Medulla oblongata (tissue), 1 donor: ENCODE data around the gene PRRT4.

ENCODE experiments used
- DNase-seq: peaks from one replicate; pipeline ENCODE4 v3.0.0-alpha.2; 2015; ENCODE audit errors: extremely low spot score

The PRRT4 gene

DNA sequence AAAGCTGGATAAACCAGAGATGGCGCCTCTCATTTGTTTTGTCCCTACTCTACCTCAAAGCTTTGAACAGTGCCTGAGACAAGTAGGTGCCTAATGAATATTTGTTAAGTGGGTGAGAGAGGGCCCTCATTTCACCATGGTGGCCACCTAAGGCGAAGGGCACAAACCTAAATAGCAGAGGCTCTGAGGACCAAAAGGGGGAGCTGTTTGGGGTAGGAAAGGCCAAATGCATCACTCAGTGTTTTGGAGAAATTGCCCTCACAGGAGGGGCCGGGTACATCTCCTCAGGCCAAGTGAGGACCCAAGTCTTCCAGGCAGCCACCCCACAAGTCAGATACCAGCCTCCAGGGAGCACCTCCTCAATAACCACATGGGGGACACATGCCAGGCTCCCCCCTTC lies 34.3 kb upstream of the PRRT4 start:
- no peak for DNase-seq

DNA sequence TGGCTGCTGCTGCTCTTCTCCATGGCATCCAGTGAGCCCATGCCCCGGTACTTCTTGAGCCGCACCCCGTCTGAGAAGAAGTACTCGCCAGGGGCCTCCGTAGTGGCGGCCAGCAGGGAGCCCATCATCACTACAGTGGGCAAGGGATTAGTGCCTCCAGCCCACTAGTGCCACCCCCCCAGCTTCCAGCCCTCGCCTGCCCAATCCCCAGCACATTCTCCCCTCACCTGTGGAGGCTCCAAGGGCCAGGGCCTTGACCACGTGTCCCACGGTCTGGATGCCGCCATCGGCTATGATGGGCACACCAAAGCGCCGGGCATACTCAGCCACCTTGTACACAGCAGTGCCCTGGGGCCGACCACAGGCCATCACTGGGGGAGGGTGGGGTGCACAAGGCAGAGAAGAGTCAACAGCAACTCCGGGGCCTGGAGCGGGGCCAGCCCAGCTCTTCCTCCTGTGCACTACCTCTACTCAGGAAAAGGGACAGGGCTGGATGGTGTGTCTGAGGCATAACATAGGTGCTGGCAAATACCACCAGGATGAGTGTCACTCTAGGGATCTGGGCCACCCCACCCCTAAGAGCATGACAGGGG lies 33.5 kb upstream of the PRRT4 start:
- DNase-seq = no peak

DNA sequence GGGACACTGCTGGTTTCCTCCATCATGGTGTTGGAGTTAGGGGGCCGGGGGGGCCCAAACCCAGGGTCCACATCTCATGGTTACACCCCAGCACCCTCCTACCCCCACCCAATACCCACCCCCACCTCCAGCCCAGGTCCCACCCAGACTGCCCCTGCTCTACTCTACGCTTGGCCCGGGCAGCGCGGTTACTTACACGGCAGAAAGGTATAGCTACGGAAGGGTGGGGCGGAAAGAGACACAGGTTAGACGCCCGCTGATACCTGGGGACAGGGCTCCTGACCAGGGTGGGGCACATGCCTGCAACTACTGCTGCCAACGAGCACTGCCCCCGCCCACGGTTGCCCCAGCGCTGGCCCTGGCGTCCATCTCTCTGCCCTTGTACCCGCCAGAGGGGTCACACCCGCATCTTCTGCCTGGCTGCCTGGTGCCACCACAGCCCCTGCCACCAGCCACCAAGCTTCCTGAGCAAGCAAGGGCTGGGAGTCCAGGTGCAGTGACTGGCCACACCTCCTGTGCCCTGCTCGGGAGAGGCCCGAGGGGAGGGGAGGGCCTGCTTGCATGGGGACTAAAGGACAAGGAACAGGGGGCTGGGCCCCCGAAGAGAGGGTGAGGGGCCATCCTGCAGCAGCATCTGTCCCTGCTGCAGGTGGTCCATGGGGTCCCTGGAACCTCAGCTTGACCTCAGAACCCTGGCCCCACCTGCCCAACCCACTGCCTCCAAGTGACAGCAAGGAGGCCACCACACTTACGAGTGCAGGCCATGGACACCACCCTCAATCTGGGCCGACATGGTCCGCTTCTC lies 32.2 kb upstream of the PRRT4 start:
- DNase-seq = no peak

DNA sequence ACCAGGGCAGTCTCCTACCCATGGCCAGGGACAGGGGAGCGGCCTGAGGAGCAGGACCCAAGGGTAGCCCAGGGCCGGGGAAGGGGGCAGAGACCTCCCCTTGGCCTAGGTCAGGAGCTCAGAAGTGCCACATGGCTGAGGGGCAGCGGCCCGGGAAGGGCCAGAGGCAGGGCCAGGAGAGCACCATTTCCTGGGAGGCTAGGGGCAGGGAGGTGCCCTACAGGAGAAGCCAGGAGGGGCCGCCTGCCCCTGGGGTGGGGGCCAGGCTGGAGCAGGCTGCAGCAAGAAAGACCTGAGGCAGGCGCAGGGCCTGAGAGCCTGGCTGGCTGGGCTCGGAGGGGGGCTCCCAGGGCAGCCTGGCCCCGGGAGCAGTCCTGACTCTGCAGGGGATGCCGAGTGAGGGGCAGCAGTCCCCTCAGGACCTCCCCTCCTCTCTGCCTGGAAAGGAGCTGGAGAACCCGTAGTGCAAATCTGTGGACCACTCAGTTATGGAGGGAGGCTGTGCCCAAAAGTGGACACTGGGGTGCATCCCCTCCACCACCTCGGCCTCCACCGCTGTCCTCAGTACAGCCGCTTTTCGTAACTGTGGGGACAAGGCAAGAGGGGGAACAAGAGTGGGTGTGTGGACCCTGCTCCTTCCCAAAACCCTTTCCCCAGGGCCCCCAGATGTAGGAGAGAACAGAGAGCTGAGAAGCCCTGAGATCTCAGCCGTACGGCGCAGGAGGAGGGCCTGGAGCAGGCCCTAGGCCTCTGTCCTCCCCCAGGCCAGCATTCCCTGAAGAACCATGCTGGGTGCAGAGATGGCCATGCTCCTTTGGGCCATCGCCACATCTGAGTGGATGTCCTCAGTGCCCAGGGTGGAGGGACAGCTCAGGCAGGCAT lies 31.2 kb upstream of the PRRT4 start:
- no peak for DNase-seq

DNA sequence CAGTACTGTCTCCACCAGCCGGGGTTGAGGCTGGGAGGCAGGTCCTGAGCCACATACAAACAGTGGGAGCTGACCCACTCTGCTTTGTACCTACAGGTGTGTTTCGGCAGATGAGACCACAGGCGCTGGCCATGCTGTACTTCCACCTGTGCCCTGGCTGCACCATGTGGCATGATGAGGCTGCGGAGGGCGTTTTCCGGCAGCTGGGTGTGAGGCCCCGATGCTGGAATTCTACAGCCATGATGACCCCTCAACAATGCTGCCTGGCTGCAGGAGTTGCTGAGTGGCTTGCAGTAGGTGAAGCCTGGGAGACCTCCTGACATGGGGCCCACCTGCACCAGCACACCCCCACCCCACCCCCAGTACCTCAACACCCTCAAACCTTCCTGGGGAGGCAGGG lies 30.3 kb upstream of the PRRT4 start:
- DNase-seq = no peak

DNA sequence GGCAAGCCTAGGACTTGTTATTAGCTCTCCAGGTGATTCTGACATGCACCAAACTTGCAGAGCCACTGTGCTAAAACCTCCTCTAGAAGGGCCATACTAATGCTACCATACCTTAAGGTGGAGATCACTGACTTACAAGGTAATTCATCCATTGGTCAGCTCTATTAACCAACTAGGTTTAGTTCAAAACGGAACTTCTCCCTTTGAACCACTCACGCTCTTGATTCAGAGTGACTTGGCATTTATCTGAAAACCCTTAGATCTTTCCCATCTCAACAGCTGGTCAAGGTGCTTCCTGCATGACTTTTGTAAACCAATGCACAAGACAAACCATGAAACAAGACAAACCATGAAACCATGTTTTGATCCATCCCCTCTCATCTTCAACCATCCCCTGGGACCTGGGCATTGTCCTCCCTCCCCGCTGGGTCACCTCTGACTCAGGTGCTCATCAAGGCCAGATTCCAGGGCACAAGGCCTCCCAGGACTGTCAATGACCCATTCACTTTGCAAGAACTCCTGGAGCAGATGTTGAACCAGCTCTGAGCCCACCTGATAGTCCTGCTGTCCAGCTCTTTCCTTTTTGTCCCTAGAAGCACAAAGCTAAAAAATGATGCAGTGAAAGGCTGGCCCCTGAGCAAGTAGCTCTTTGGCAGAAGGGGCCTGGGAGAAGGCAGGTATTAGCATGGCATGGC lies 29.5 kb upstream of the PRRT4 start:
- DNase-seq = no peak

DNA sequence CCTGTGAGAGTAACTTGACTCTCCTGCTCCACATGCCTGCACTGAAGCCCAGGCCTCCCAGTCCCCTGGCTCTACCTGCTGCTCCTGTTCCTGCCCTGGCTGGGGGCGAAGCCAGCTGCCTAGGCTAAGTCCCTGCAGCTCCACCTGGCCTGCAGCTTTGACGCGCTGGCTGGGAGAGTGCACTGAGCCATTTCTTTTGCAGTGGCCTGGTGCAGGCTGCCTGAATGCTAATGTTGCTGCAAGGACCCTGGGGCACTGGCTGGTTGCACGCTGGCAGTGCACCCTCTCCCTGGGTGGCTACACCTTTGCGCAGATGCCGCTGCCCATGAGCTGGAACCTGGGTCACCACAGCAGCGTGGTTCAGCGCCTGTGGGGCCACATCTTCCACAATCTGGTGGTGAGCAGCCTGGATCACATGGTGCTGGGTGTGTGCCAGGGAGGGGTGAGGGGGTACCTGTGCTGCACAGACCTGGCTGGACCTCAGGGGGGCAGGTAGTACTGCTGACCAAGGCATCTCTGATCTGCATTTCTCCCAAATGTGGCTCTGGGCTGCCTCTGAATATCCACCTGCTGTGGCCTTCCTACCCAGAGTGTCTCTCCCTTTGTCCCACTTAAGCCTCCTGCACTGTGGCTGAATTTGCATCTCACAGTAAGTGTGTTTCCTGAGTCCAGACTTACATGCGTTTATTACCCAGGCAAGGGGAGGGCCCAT lies 28.3 kb upstream of the PRRT4 start:
- DNase-seq = no peak

DNA sequence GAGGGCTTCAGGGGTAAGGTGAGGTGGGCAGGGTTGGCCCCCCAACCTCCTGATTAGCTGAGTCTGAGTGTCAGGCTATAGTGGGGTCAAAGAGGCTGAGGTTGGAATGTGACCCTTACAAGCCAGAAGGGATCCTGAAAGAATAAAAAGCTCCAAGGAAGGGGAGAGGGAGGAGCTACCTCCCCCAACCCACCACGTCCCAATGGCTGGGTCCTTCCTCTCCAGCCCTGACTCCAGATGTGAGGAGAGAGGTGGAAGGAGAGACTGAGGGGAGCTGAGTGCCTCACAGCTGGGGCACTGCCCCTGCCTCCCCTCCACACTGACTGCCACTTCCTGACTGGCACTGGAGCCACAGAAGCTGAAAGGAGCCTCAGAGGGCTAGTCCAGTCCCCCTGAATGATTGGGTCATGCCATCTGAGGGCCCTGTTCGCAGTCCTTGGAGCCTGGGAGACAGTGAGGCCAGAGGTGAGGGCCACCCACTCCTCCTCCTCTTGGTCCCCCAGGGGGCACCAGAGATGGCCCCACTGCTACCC lies 27.7 kb upstream of the PRRT4 start:
- DNase-seq = no peak

DNA sequence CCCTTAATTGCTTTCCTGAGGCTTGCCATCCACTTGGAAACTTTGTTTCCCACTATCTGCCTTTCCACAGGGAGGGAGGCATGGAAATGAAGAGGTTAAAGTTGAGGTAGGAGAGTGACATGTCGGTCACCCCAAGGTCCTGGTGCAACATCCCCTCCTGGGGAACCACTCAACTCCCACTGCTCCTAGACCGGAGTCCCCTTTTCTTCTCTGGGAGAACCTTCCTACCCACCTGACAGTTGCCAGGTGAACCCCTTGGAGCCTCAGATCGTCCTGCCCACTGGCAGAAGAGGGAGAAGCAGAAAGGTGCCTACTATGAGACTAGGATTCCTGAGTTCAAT lies 26.6 kb upstream of the PRRT4 start:
- no peak for DNase-seq

DNA sequence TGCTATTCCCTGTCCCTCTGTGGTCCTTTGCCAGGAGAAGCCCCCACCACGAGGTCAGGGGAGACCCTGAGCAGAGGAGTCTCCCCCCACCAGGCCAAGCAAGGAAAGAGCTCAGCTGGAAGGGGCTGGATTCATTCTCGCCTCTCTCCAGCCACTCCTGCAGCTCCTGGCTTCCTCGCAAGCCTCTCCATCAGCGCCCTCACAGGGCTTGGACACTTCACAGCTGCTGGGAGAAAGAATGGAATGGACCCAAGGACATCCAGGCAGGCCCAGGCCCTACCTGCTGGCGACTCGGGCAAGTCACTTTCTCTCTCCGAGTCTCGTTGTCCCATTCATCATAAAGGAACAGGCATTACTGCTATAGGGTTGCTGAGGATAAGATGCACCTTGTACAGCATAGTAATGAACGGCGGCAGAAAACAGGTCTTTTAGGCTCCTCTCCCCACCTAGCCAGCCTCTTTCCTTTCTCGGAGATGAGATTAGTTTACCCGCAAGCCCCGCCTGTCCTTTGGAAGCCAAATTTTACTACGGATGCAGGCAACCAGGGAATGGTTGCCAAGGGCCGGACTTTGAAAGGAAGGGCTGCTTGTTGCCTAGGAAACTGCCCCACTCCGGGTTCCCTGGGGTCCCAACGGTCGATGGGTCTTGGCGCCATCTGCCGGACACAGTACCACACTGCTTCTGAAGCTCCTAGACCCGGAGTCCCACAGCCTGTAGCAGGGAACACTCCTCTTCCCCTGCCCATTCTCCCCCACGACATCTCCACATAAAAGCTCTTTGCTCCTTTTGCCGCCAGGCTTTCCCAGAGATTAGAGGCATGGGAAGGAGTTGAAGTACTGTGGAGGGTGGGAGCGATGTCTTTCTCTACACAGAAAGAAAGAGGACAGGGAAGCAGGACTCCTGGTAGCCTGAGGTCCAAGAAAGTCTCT lies 26.0 kb upstream of the PRRT4 start:
- DNase-seq = peak; percentile 89

DNA sequence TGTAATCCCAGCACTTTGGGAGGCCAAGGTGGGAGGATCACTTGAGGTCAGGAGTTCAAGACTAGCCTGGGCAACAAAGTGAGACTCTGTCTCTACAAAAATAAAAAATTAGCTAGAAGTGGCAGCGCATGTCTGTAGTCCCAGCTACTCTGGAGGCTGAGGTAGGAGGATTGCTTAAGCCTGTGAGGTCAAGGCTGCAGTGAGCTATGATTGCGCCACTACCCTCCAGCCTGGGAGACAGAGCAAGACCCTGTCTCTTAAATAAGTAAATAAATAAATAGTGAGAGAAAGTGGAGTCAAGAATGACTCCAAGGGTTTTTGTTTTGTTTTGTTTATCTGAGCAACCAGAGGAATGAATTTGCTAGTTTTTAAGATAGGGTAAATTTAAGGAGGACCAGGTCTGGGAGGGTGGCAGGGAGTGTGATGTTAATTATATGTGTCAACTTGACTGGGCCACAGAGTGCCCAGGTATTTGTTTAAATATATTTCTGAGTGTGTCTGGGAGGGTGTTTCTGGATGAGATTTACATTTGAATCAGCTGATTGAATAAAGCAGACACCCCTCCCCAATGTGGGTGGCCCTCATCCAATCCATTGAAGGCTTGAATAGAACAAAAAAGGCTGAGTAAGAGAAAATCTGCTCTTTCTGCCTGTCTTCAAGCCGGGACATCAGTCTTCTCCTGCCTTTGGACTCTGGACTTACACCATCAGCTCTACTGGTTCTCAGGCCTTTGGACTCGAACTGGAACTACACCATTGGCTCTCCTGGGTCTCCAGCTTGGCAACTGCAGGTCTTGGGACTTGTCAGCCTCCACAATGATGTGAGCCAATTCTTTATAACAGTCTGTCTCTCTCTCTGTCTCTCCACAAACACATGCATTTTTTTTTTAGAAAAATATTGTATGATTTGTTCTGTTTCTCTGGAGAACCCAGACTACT lies 24.8 kb upstream of the PRRT4 start:
- DNase-seq = no peak

DNA sequence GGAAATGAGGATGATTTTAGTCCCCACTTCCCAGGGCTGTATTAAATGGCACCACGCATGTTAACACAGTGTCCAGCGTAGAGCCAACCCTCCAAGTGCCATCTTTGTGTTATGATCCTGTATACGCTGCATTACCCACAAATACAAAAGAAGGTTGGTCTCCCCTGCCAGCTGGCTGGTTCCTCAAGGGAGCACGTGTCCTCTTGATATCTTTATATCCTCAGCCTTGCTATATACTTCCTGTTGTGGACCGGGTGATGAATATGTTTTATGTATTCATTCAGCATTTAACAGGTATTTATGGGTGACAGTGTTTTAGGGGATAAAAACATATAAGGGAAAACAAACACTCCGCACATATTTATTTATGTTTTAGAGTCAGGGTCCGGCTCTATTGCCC lies 23.2 kb upstream of the PRRT4 start:
- DNase-seq = no peak

DNA sequence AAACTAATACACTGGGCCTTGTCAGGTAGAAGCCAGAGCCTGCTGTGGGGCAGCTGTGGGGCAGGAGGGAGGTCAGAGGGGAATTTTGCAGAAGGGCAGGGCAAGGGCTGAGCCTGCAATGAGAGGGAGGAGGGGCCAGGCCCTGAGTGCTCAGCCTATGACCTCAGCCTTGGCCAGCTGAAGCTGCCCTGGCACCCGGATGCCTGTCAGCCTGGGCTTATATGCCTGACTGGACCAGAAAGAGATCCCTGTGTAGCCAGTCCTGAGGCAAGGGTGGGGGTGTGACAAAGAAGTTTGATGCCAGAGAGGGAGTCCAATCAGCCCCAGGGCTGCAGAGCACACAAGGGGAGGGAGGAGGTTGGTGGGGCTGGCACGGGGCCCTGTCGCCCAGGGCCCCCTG lies 22.3 kb upstream of the PRRT4 start:
- DNase-seq = no peak

DNA sequence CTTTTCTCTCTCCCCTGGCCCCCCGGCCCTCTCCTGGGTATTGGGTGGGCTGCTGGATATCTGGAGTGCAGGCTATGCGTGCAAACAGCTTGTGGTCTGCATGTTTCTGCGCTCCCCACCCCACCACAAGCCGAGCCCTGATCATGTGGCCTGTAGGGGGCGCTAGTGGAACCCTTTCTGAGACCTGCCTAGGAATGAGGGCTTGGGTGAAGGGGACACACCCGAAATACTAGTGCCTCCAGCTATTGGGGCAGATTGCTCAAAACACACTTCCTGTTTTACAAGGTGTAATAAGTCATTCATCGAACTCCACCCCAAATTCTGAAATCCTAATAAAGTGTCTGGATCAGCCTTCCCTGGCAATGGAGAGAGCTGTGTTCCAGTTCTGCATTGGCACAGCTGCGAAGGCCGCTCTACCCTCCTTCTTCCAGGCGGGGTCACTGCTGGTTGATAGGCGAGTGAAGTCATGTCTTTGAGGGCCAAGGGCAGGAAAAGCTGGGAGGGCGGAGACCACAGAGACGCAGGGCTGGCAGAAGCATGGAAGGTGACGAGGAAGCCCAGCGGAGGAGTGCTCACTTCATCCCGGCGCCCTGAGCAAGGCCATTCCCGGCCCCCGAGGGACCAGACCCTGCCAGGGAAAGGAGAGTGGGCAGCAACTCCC lies 19.8 kb upstream of the PRRT4 start:
- no peak for DNase-seq

DNA sequence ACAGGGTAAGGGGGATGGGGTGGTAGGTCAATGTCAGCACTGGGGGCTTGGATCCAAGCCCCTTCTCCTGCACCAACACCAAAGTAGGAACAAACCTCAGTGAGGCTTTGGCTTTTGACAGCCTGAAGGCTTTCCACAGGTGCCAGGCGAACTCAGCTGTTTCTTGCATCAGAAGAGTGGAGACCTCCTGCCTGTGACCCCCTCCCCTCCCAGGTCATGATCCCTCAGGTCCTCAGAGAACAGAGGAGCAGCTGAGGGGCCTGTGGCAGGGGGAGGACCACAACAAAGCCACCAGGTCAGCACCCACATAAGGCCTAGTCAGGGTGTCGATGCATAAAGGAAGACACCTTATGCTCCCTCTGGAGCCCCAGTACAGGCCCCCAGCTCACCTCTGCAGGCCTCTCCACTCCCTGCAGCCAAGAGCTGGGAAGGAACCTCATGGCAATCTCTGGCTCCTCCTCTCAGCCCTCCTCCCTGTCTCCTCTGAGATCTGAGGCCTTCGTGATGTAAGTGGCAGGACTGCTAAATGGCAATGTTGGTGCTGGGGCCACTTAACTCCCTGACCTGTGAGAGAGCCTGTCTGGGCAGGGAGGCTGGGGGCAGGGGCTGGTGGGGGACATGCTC lies 19.1 kb upstream of the PRRT4 start:
- DNase-seq = no peak

DNA sequence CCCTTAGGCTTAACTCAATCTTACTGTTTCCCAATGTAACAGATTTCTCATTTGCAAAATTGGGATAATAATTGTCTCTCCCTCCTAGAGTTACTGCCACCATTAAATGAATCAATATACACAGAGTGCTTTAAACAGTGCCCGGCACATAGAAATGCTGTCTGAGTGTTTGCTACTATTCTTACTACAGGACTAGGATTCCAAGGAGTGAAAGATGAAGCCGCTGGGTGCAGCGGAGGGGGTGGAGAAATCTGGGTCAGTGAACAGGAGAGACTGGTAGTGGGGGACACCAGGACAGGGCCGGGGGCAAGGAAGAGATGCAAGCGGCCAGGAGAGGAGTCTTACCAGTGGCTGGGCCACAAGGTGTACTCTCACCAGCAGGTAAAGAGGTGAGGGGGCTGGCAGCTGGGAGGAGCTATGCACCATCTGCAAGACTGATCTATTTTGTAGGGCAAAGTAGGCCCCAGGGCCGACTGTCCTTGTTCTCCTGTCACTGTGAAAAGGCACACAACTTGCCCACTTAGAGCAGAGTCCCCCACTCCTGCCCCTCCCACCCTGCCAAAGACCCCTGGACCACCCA lies 18.5 kb upstream of the PRRT4 start:
- DNase-seq = no peak

DNA sequence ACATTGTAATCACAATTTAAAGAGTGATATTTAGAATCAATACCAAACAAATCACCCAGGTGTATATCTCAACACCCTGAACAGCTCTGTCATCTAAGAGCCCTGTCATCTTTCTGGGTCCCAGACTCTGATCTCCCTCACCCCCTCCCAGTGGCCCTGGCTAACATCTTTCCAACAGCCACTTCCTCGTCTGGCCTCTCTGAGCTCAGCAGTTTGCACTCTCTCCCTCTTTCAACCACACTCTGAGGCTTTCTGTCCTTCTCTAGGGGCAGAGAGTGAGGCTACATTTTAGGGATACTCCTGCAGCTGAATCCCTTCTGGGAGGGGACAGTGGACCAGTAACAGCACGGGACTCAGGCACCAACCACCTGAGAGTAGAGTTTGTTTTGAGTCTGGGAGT lies 17.1 kb upstream of the PRRT4 start:
- DNase-seq = no peak

DNA sequence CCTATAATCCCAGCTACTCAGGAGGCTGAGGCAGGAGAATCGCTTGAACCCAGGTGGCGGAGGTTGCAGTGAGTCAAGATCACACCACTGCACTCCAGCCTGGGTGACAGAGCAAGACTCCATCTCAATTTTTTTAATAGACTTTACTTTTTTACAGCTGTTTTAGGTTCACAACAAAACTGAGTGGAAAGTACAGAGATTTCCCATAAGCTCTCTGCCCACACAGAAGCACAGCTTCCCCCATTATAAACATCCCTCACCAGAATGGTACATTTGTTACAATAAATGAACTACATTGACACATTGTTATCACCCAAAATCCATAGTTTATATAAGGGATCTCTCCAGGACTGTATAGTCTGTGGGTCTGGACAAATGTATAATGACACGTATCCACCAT lies 14.6 kb upstream of the PRRT4 start:
- DNase-seq = no peak
